Gastrocnemius medialis (tissue), 4 donors: ENCODE results near the gene PLPP2. TPM values are rescaled to one million over a fixed set of nuclear protein-coding genes. Genes with fewer than 3 reads are reported as not detected.

Experiments
- ATAC-seq, 2 donors: fragments of 150-250 bp; one replicate each; pipeline ENCODE4 v1.9.1; 2016
- DNase-seq, 2 donors: peaks; one replicate each; pipeline ENCODE4 v3.0.0-alpha.2; 2019
- H3K27ac ChIP-seq, 4 donors: fragments of 200-600 bp; sonication (generic); 1 replicate in 1 of 4; 2 replicates in 3 of 4; pipeline ENCODE4 v1.5.1; 2016 to 2018; ENCODE audit warnings: mild to moderate bottlenecking in 2 of 4, moderate library complexity in 1 of 4
- H3K27me3 ChIP-seq, 3 donors: fragments of 200-600 bp; sonication (generic) in 2 of 3; 1 replicate in 1 of 3; 2 replicates in 2 of 3; pipeline versions ENCODE4 v1.5.1 to v1.6.0; 2016 to 2019; ENCODE audit warnings: mild to moderate bottlenecking in 1 of 3, moderate library complexity in 1 of 3
- H3K36me3 ChIP-seq, 2 donors: fragments of 200-600 bp; sonication (generic) in 1 of 2; one replicate each; pipeline ENCODE4 v1.5.1; 2017 to 2018
- H3K4me1 ChIP-seq, 2 donors: fragments of 200-600 bp; sonication (generic) in 1 of 2; one replicate each; pipeline ENCODE4 v1.5.1; 2016 to 2017; ENCODE audit warnings: mild to moderate bottlenecking in 2 of 2
- H3K4me3 ChIP-seq, 4 donors: fragments of 200-600 bp; sonication (generic) in 3 of 4; 1 replicate in 1 of 4; 2 replicates in 3 of 4; pipeline ENCODE4 v1.5.1; 2016 to 2019; ENCODE audit warnings: mild to moderate bottlenecking in 2 of 4
- H3K9me3 ChIP-seq, 3 donors: fragments of 200-600 bp; sonication (generic) in 2 of 3; 1 replicate in 1 of 3; 2 replicates in 2 of 3; pipeline ENCODE4 v1.5.1; 2016 to 2019
- CTCF ChIP-seq, 5 experiments: fragments of 450-650 bp in 3 of 5; fragments of 200-600 bp in 2 of 5; sonication (generic) in 2 of 5; IDR thresholded peaks in 4 of 5; conservative IDR thresholded peaks in 1 of 5; 1 replicate in 4 of 5; 2 replicates in 1 of 5; pipeline ENCODE4 v1.5.1; 2016 to 2019; ENCODE audit warnings: antibody characterized with exemption in 5 of 5, mild to moderate bottlenecking in 3 of 5, moderate library complexity in 3 of 5
- POLR2A ChIP-seq, 2 donors: fragments of 450-650 bp; IDR thresholded peaks; one replicate each; pipeline ENCODE4 v1.6.1; 2017; ENCODE audit warnings: antibody characterized with exemption in 2 of 2, mild to moderate bottlenecking in 2 of 2, moderate library complexity in 2 of 2
- in situ Hi-C, 4 donors: fragments of 200-750 bp; cut with MboI; loops; one replicate each; pipeline versions ENCODE4 v1.15.0 to v1.8.0; 2017; ENCODE audit warnings: low sequenced_read_pairs in 4 of 4
- intact Hi-C: fragments of 100-400 bp; cut with DNase I; formaldehyde crosslinking; loops from one replicate; pipeline ENCODE4 v1.15.1; 2023; ENCODE audit warnings: low total_unique reads
- total RNA-seq, 4 donors: library from RNA; depleted of rRNA; stranded (reverse); fragments of >200 nt; gene quantifications; one replicate each; pipeline versions ENCODE4 v1.1.0 to v1.2.3, GENCODE V29; 2016

Gene PLPP2
- total RNA-seq, 4 donors from 2014 or later, result 0.64 to 1.2 (median 0.92) TPM; not detected in 1

- Histone ChIP-seq H3K36me3 (peaks cover 0 to 75% of the 10 kb centered on the region in 2 donors), H3K27me3 (no peaks in the 10 kb centered on the region), H3K9me3 (no peaks in the 10 kb centered on the region), H3K4me3 (no peak overlapping the region), H3K4me1 (no peaks in the 10 kb centered on the region), H3K27ac (no peak overlapping the region)
- no peak for ATAC-seq
- TF ChIP-seq CTCF (IDR thresholded peaks at IDR 0.05 in 4 of 5, conservative IDR thresholded peaks at IDR 0.05 in 1 of 5) (no peak), POLR2A (IDR thresholded peaks at IDR 0.05) (no peak)
- intact Hi-C loops (no loop called here), in situ Hi-C loops (no loop called here)
- no peak for DNase-seq
These were observed 36.9 kb upstream of the PLPP2 start for GRCh38 chr19:328025-328505.

DNA sequence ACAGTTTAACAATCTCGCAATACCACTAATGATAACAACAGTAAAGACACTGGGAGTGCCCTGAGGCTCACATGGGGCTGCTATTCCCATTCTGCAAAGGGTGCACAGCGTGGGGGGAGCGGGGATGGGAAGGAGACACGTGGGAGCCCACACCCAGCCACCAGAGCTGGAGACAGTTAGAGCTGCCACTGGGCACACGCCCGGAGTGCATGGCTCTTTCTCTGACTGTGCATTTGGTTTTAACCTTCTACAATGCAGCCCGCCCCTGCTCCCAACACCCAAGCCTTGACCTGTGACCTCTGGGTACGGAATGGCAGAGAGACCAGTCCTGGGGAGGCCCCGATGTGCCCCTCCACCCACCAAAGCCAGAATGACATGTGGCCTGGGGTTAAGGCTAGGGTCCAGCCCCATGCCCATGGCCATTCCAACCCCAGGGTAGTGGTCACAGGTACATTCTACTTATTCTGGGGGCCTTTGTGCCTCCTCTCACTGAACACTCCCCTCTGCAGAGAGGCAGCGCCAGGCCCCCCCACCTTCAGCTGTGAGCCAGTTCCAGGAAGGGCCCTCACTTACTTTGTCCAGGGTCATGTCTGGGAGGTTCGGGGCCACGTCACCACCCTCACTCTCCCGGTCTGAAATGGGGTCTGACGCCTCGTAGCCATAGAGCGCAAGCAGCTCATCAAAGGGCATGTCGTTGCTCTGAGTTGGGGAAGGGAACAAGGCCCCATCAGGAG, 36.3 kb upstream of the PLPP2 start:
- Histone ChIP-seq H3K27ac (no peak overlapping the region), H3K4me3 (no peak overlapping the region), H3K4me1 (no peaks in the 10 kb centered on the region), H3K27me3 (no peaks in the 10 kb centered on the region), H3K9me3 (no peaks in the 10 kb centered on the region), H3K36me3 (peaks cover 0 to 81% of the 10 kb centered on the region in 2 donors)
- ATAC-seq (no peak), DNase-seq (no peak)
- no peak for TF ChIP-seq POLR2A (IDR thresholded peaks at IDR 0.05)
- TF ChIP-seq CTCF (IDR thresholded peaks at IDR 0.05 in 4 of 5, conservative IDR thresholded peaks at IDR 0.05 in 1 of 5), result no peak
- in situ Hi-C loops (no loop called here), intact Hi-C loops (no loop called here)

DNA sequence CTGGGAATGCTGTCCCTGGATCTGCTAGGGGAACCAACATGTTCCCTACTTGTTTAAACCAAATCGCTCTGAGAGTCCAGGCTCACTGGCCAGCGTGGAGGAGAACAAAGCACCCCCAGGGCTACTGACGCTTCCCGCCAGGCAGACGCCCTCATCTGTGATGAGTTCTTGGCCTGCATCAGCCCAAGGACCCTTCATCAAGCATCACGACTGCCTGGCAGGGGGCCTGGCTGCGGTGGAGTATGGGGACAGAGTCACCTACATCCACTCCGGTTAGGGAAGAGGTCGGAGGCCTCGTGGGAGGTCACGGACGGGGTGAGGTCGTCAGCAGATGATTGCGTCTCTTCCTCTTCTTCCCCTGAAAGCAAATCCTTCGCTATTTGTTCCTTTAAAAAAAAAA, 35.7 kb upstream of the PLPP2 start:
- intact Hi-C loops (no loop called here), in situ Hi-C loops (no loop called here)
- TF ChIP-seq POLR2A (IDR thresholded peaks at IDR 0.05) (no peak), CTCF (IDR thresholded peaks at IDR 0.05 in 4 of 5, conservative IDR thresholded peaks at IDR 0.05 in 1 of 5) (no peak)
- DNase-seq (no peak), ATAC-seq (no peak)
- Histone ChIP-seq H3K9me3 (no peaks in the 10 kb centered on the region), H3K4me3 (no peak overlapping the region), H3K27ac (no peak overlapping the region), H3K4me1 (no peaks in the 10 kb centered on the region), H3K36me3 (peaks cover 0 to 81% of the 10 kb centered on the region in 2 donors), H3K27me3 (no peaks in the 10 kb centered on the region)

GRCh38 chr19:325937-326565, 34.8 kb upstream of the PLPP2 start:
- Histone ChIP-seq H3K9me3 (no peaks in the 10 kb centered on the region), H3K4me1 (no peaks in the 10 kb centered on the region), H3K27ac (peak overlapping the region in 1 of 4 donors; percentile 23), H3K36me3 (peaks cover 0 to 86% of the 10 kb centered on the region in 2 donors), H3K4me3 (no peak overlapping the region), H3K27me3 (no peaks in the 10 kb centered on the region)
- DNase-seq, result no peak
- in situ Hi-C loops, result no loop called here
- intact Hi-C loops, result no loop called here
- no peak for TF ChIP-seq CTCF (IDR thresholded peaks at IDR 0.05 in 4 of 5, conservative IDR thresholded peaks at IDR 0.05 in 1 of 5)
- no peak for TF ChIP-seq POLR2A (IDR thresholded peaks at IDR 0.05)
- ATAC-seq, result no peak
